ENCODE data around the gene AP4S1. TPM values are rescaled to one million over a fixed set of nuclear protein-coding genes. Genes with fewer than 3 reads are reported as not detected.

AP4S1 gene
- total RNA-seq, 2 donors from 2014 or later: 11.7 to 14.0 TPM

DNA sequence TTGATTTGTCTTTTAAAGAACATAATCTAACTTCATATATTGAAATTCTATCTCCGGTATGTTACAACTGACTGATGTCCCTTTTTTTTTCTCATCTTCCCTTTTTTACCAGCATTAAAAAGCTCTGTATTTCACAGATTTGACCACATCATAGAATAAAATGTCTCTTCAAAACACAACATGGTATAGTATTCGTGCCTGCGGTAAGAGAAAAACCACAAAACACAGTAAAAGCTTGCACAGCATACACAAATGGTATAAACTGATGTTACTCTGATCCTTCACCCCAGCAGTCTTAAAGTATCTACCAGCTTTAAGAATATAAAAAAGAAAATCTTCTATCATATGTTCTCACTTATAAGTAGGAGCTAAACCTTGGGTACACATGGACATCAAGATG lies 98.7 kb downstream of the AP4S1 start:
- H3K4me3 Mint-ChIP-seq: peak overlapping the region; percentile 84
- DNase-seq (no peak), ATAC-seq (peak; percentile 72)
- H3K4me1 Mint-ChIP-seq: peaks cover 34% of the 10 kb centered on the region
- peaks cover 8% of the 10 kb centered on the region for H3K36me3 Mint-ChIP-seq (ENCODE audit: low read depth)
- H3K9me3 ChIP-seq (ENCODE audit: control insufficient read depth, low read length, poor library complexity, severe bottlenecking): no peaks in the 10 kb centered on the region
- H3K27ac Mint-ChIP-seq: peak overlapping the region; percentile 94
- H3K27me3 Mint-ChIP-seq: no peaks in the 10 kb centered on the region

DNA sequence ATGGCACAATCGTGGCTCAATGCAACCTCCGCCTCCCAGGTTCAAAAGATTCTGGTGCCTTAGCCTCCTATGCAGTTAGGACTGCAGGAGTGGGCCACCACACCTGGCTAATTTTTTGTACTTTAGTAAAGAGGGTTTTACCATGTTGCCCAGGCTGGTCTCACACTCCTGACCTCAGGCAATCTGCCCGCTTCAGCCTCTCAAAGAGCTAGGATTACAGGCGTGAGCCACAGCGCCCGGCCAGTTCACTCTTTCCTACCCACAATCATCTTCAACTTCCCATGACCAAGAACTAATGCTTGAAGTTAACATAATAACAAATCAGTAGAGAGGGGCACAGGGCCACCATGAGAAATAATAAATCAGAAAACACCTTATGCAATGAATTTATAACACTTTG lies 99.8 kb downstream of the AP4S1 start:
- DNase-seq (no peak), ATAC-seq (no peak)
- Mint-ChIP-seq H3K27me3 (no peaks in the 10 kb centered on the region), H3K36me3 (ENCODE audit: low read depth) (peaks cover 8% of the 10 kb centered on the region), H3K4me1 (peaks cover 32% of the 10 kb centered on the region), H3K27ac (peak overlapping the region; percentile 94), H3K4me3 (no peak overlapping the region)
- H3K9me3 ChIP-seq (ENCODE audit: control insufficient read depth, low read length, poor library complexity, severe bottlenecking): no peaks in the 10 kb centered on the region

DNA sequence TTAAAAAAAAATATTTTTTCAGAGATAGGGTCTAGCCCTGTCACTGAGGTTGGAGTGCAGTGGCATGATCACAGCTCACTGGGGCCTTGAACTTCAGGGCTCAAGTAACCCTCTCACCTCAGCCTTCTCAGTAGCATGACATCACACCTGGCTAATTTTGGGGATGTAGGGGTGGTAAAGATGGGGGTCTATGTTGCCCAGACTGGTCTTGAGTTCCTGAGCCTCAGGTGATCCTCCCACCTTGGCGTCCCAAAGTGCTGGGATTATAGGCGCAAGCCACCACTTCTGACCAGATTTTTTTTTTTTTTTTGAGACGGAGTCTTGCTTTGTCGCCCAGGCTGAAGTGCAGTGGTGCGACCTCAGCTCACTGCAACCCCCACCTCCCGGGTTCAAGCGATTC lies 101.2 kb downstream of the AP4S1 start:
- Mint-ChIP-seq H3K4me1 (peaks cover 36% of the 10 kb centered on the region), H3K4me3 (no peak overlapping the region), H3K27me3 (no peaks in the 10 kb centered on the region), H3K27ac (peak overlapping the region; percentile 97), H3K36me3 (ENCODE audit: low read depth) (peaks cover 10% of the 10 kb centered on the region)
- ATAC-seq (no peak), DNase-seq (no peak)
- no peaks in the 10 kb centered on the region for H3K9me3 ChIP-seq (ENCODE audit: control insufficient read depth, low read length, poor library complexity, severe bottlenecking)

DNA sequence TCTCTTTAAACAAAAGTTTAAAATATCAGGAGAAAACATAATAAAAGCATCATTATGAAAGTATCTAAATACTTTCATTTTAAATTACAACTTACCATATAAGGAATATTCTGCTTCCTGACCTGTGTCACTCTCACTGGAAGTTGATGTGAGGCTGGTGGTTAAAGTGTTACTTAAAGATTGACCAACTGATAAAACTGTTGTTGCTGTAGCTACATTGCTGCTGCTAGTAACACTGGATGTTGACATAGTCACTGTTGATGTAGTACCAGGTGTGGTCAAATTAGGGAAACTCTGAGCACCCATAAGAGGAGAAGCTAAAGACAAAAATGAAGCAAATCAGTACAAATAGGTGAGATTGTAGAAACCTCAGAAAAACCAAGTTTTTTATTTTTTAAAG lies 102.2 kb downstream of the AP4S1 start:
- Mint-ChIP-seq H3K36me3 (ENCODE audit: low read depth) (peaks cover 10% of the 10 kb centered on the region), H3K4me3 (peak overlapping the region; percentile 42), H3K4me1 (peaks cover 35% of the 10 kb centered on the region), H3K27ac (peak overlapping the region; percentile 97), H3K27me3 (no peaks in the 10 kb centered on the region)
- DNase-seq: no peak
- peak; percentile 89 for ATAC-seq
- H3K9me3 ChIP-seq (ENCODE audit: control insufficient read depth, low read length, poor library complexity, severe bottlenecking): no peaks in the 10 kb centered on the region

DNA sequence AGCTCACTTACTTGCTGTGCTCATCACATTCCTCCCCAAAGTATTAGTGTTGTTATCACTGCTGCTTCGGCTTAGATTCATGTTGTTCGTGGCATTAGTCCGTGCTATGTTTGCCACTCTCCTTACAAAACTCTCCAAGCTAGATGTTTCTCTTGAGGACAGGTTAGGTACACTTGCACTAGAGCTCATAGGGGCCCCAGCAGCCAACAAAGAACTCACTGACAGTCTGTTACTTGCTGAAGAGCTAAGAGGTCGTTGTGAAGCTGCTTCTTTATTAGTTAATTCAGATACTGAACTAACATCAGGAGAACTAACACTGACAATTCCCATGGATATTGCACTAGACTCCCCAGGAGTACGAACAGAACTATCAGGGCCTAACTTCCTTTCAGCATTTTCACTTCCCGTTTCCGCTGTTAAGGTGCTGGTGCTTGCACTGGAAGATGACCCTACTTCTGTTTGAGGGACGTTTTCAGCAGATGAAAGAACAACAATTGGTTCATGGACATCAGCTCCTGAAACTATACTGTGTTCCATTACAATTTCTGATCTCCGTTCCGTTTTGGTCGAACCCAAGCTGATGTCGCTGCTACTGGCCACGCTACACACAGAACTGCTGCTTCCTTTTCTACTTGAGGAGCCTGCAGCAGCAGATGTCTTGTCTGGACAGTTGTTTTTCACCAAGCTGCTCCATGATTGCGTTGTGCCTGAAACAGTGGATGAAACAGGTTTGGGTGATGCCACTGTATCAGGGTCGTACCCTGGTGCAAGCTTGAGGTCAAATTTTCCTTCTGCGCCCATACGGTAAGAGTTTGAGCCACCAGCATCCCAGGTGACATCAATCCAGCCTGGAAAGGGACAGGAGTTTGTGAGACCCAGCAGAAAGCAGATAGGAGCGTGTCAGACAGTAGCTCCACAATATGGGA lies 103.4 kb downstream of the AP4S1 start:
- Mint-ChIP-seq H3K4me3 (peak overlapping the region; percentile 15), H3K4me1 (peaks cover 29% of the 10 kb centered on the region), H3K27ac (peak overlapping the region; percentile 97), H3K27me3 (no peaks in the 10 kb centered on the region), H3K36me3 (ENCODE audit: low read depth) (peaks cover 7% of the 10 kb centered on the region)
- ATAC-seq (no peak), DNase-seq (no peak)
- no peaks in the 10 kb centered on the region for H3K9me3 ChIP-seq (ENCODE audit: control insufficient read depth, low read length, poor library complexity, severe bottlenecking)

DNA sequence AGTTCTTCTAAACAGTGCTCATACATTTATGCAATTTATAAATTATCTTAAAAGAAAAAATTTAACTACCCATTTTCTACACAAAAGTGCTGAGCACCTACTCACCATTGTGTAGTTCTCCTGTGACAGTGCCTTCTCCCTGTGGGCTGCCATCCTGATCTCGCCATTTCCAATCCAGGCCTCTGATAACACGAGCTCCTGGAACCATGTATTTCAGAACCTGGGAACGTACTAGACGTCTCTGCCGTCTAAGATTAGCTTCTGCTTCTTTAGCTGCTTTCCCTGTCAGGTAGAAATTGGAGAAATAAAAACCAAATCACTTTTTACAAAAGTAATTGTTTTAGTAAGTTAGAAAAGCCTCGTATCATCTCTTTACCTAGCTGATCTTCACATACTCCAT lies 107.7 kb downstream of the AP4S1 start:
- no peaks in the 10 kb centered on the region for H3K27me3 Mint-ChIP-seq
- DNase-seq (no peak), ATAC-seq (no peak)
- H3K27ac Mint-ChIP-seq: peak overlapping the region; percentile 67
- H3K9me3 ChIP-seq (ENCODE audit: control insufficient read depth, low read length, poor library complexity, severe bottlenecking): no peaks in the 10 kb centered on the region
- H3K4me3 Mint-ChIP-seq: no peak overlapping the region
- peaks cover 5% of the 10 kb centered on the region for H3K36me3 Mint-ChIP-seq (ENCODE audit: low read depth)
- peaks cover 19% of the 10 kb centered on the region for H3K4me1 Mint-ChIP-seq

DNA sequence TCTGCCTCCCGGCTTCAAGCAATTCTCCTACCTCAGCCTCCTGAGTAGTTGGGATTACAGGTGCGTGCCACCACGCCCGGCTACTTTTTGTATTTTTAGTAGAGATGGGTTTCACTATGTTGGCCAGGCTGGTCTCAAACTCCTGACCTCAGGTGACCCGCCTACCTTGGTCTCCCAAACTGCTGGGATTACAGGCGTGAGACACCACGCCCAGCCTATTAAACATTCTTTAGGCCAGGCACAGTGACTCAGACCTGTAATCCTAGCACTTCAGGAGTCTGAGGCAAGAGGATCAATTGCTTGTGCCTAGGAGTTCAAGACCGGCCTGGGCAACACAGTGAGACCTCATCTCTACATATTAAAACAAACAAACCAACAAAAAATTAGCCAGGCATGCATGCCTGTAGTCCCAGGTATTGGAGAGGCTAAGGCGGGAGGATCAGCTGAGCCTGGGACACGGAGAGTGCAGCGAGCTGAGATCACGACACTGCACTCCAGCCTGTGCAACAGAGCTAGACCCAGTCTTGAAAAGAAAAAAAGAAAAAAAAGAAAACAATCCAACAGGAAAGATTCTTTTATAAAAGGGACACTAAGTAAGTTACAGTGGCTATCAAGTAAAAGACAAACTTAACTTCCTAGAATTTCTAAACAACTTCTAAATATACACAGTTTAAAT lies 111.9 kb downstream of the AP4S1 start:
- peaks cover 2% of the 10 kb centered on the region for H3K4me1 Mint-ChIP-seq
- DNase-seq: no peak
- H3K9me3 ChIP-seq (ENCODE audit: control insufficient read depth, low read length, poor library complexity, severe bottlenecking): no peaks in the 10 kb centered on the region
- H3K27me3 Mint-ChIP-seq: no peaks in the 10 kb centered on the region
- H3K4me3 Mint-ChIP-seq: no peak overlapping the region
- no peak for ATAC-seq
- peaks cover 6% of the 10 kb centered on the region for H3K36me3 Mint-ChIP-seq (ENCODE audit: low read depth)
- peak overlapping the region; percentile 69 for H3K27ac Mint-ChIP-seq

DNA sequence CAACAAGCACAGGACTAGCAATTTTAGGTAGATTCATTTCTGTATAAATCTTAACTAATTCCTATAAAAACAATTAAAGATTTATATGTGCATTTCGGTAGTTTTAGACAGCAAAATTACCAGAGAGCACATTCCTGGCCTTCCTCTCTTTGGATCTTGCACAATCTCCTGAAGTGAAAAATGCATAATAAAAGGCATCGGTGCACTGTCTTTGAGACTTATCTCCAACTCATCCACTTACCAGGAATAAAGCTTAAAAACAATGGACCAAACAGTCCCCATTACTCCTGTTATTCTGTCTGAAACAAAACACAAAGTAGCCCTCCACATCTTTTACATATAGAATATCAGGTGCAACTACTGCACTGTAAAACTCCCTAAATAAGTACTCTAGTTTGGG lies 112.9 kb downstream of the AP4S1 start:
- DNase-seq (no peak), ATAC-seq (no peak)
- Mint-ChIP-seq H3K4me1 (peaks cover 2% of the 10 kb centered on the region), H3K27ac (peak overlapping the region; percentile 75), H3K36me3 (ENCODE audit: low read depth) (peaks cover 6% of the 10 kb centered on the region), H3K27me3 (no peaks in the 10 kb centered on the region), H3K4me3 (no peak overlapping the region)
- H3K9me3 ChIP-seq (ENCODE audit: control insufficient read depth, low read length, poor library complexity, severe bottlenecking): no peaks in the 10 kb centered on the region

DNA sequence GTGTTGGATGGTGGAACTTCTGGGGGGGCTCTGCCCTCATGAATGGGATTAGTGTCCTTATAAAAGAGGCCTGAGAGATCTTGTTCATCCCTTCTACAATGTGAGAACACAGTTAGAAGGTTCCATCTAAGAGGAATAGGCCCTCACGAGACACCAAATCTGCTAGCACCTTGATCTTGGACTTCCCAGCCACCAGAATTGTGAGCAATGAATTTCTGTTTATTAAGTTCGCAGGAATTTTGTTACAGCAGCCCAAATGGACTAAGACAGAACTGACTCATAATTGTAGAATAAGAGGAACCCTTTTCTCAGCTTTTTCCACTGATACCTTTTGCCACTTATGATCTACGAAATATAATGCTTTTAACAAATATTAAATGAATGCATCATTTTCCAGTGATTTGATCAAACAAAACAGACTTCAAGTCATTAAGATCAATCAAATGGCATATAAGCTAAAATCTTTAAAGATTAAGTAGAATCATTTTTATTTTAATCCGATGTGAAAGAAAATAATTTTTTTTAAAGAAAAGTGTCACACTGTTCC lies 113.9 kb downstream of the AP4S1 start:
- Mint-ChIP-seq H3K27me3 (no peaks in the 10 kb centered on the region), H3K36me3 (ENCODE audit: low read depth) (peaks cover 6% of the 10 kb centered on the region), H3K4me3 (no peak overlapping the region), H3K27ac (no peak overlapping the region), H3K4me1 (peaks cover 2% of the 10 kb centered on the region)
- no peaks in the 10 kb centered on the region for H3K9me3 ChIP-seq (ENCODE audit: control insufficient read depth, low read length, poor library complexity, severe bottlenecking)
- DNase-seq (no peak), ATAC-seq (no peak)

DNA sequence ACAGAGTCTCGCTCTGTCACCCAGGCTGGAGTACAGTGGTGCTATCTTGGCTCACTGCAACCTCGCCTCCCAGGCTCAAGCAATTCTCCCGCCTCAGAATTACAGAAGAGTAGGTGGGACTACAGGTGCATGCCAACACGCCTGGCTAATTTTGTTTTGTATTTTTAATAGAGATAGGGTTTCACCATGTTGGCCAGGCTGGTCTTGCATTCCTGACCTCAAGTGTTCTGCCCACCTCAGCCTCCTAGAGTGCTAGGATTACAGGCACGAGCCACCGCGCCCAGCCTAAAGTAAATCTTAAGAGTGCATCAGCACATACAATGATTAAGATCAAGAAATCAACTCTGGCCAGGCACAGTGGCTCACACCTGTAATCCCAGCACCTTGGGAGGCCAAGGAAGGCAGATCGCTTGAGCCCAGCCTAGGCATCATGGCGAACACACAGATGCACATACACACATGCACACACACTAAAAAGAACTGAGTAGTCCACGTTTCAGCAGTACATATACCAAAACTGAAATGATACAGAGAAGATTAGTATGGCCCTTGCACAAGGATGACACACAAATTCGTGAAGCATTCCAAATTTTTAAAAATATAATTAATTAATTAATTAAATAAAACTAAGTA lies 117.1 kb downstream of the AP4S1 start:
- Mint-ChIP-seq H3K4me1 (no peaks in the 10 kb centered on the region), H3K36me3 (ENCODE audit: low read depth) (peaks cover 4% of the 10 kb centered on the region), H3K27me3 (no peaks in the 10 kb centered on the region), H3K27ac (no peak overlapping the region), H3K4me3 (no peak overlapping the region)
- no peak for DNase-seq
- ATAC-seq: no peak
- H3K9me3 ChIP-seq (ENCODE audit: control insufficient read depth, low read length, poor library complexity, severe bottlenecking): no peaks in the 10 kb centered on the region

Other genes starting within 250 kb of the AP4S1 start
- gene COCH, start 151.1 kb upstream of the AP4S1 start, total RNA-seq: under 1 TPM in 1 of 2 donors, not detected in 1; 0.90 TPM
- 10 to 100 TPM; 23.1 to 25.1 TPM for gene STRN3, start 730 bp downstream of the AP4S1 start, total RNA-seq
- 100 to 1,000 TPM; 170 to 181 TPM for gene HECTD1, start 182.1 kb downstream of the AP4S1 start, total RNA-seq

Data from T-helper 17 cell (primary cell).